Prostate gland (tissue), 2 donors: Measurements from ENCODE around the gene AKAP13.

Experiments used
- POLR2A ChIP-seq: fragments of 450-650 bp; IDR thresholded peaks from one replicate; pipeline ENCODE4 v1.6.1; 2016; ENCODE audit warnings: antibody characterized with exemption, mild to moderate bottlenecking
- POLR2AphosphoS5 ChIP-seq: sonication (generic); formaldehyde crosslinking; IDR thresholded peaks from one replicate; pipeline ENCODE4 v1.6.1; 2017; ENCODE audit warnings: antibody characterized with exemption
- TF ChIP-seq, protein P1 (sequence below), 4 experiments: fragments of 200-600 bp in 2 of 4; fragments of 450-650 bp in 2 of 4; sonication (generic) in 2 of 4; IDR thresholded peaks; 1 replicate in 3 of 4; 2 replicates in 1 of 4; pipeline ENCODE4 v1.5.1; 2016 to 2019; ENCODE audit warnings: antibody characterized with exemption in 4 of 4, mild to moderate bottlenecking in 2 of 4, moderate library complexity in 2 of 4

DNA sequence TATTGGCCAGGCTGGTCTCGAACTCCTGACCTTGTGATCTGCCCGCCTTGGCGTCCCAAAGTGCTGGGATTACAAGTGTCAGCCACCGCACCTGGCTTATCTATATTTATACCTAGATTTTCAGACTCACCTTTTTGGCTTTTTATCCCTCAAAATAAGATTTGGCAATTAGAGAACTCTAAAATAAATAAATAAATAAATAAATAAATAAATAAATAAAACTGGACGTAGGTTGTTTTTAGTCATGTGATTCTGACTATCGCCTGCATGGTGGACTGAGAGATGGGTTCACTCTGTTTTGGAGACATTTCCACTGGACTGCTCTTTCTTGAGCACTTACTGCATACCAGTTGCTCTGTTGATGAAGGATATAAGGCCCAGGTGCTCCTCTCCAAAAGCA lies 46.2 kb upstream of the AKAP13 start:
- TF ChIP-seq, protein P1, sequence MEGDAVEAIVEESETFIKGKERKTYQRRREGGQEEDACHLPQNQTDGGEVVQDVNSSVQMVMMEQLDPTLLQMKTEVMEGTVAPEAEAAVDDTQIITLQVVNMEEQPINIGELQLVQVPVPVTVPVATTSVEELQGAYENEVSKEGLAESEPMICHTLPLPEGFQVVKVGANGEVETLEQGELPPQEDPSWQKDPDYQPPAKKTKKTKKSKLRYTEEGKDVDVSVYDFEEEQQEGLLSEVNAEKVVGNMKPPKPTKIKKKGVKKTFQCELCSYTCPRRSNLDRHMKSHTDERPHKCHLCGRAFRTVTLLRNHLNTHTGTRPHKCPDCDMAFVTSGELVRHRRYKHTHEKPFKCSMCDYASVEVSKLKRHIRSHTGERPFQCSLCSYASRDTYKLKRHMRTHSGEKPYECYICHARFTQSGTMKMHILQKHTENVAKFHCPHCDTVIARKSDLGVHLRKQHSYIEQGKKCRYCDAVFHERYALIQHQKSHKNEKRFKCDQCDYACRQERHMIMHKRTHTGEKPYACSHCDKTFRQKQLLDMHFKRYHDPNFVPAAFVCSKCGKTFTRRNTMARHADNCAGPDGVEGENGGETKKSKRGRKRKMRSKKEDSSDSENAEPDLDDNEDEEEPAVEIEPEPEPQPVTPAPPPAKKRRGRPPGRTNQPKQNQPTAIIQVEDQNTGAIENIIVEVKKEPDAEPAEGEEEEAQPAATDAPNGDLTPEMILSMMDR (IDR thresholded peaks at IDR 0.05) = no peak
- no peak for TF ChIP-seq POLR2A
- TF ChIP-seq POLR2AphosphoS5 = no peak
